Fibroblast of skin of left quadriceps (primary cell): Measurements from ENCODE around the gene KLHL7.

Experiments
- DNase-seq, 2 experiments: peaks; one replicate each; pipeline ENCODE4 v3.0.0-alpha.2; 2013; ENCODE audit warnings: low read depth in 2 of 2

Gene KLHL7, protein sequence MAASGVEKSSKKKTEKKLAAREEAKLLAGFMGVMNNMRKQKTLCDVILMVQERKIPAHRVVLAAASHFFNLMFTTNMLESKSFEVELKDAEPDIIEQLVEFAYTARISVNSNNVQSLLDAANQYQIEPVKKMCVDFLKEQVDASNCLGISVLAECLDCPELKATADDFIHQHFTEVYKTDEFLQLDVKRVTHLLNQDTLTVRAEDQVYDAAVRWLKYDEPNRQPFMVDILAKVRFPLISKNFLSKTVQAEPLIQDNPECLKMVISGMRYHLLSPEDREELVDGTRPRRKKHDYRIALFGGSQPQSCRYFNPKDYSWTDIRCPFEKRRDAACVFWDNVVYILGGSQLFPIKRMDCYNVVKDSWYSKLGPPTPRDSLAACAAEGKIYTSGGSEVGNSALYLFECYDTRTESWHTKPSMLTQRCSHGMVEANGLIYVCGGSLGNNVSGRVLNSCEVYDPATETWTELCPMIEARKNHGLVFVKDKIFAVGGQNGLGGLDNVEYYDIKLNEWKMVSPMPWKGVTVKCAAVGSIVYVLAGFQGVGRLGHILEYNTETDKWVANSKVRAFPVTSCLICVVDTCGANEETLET

DNA sequence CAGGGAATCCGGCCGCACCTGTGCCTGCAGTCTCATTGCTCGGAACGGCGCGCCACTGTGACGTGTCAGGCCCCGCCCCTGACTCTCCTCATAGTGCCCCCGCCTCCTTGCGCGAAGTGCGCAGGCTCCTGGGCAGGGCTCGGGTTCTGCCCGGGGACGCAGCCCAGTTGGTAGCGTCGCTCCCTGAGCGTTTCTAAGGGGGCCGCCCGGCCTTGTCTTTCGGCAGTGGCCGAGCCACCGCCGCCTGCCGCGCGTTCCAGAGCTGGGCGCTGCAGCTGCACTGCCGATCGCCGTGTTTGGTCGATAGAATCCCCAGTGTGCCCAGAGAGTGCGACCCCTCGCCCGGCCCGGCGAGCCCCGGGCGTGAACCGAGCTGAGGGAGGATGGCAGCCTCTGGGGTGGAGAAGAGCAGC, at the start of gene KLHL7:
Gene KLHL7 (plus strand): TSS at position 142 of the 413 bp plus-strand sequence. CDS start 242 bp downstream, at position 384.
- peak; percentile 74 to 76 for DNase-seq

DNA sequence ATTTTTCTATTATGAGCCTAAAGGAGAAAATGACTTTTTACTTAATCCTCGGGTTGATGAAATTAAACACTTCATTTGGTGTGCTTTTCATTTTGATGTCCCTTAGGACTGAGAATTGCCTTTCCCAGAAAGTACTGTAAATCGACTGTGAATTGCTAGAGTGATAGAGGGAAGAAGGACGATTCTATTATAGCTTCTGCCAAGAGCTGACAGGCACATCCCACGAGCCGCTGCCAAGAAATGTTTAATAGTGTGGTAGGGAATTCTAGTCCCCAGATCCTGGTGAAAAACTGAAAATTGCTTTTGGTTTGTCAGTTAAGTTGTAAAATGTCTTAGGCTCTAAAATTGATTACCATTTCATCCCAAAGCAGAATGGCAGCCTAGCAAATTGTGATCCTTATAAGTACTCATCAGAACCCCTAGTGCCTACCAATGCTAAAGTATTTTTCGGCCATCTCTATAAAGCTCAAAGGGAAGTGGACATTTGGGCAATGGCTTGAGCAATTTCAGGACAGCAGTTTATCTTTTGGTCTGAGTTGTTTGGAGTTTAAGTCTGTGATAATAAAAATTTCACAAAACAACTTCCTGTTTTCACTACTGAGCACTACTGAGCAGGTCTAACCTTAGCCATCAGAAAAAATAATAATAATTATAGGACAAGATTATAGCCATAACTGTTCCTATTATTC, 47.0 kb upstream of the KLHL7 start:
- DNase-seq, result no peak

DNA sequence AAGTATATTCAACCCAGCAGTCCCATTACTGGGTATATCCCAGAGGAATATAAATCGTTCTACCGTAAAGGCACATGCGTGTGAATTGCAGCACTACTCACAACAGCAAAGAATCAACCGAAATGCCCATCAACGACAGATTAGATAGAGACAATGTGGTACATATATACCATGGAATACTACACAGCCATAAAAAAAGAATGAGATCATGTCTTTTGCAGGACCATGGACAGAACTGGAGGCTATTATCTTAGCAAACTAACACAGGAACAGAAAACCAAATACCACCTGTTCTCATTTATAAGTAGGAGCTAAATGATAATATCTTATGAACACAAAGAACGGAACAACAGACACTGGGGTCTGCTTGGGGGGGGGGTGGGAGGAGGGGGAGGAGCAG, 44.3 kb upstream of the KLHL7 start:
- DNase-seq, result no peak

DNA sequence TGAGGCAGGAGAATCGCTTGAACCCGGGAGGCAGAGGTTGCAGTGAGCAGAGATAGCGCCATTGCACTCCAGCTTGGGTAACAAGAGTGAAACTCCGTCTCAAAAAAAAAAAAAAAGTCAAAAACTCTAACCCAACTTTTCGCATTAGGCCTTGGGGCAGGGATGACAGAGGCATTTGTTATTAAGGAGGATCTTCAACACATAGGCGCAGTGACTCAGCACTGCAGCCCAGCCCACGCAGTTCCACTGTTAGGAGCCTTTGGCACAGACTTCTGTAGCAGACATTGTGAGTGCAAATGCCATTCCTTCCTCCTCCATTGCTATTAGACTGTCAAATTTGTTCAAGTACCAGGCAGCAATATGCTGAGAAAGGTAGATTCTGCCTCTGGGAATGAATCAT, 43.1 kb upstream of the KLHL7 start:
- no peak for DNase-seq

DNA sequence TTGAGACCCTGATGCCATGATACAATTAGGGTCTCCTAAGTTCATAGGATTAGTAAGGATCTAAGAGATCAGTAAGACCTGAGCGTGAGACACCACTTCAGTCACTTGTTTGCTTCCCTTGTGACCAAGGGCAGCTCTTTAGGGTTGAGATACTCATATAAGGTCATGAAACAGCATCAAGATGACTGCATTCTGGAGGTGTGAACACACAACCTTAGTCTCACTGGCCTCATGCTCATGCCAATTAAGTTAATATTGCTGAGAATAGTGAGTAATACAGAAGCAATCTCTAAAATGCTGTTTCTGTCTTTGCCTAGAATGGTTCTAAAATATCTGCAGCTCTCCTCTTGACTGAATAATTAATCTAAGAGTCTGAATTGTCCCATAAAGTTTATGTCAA, 39.6 kb upstream of the KLHL7 start:
- peak; percentile 18 to 21 for DNase-seq

DNA sequence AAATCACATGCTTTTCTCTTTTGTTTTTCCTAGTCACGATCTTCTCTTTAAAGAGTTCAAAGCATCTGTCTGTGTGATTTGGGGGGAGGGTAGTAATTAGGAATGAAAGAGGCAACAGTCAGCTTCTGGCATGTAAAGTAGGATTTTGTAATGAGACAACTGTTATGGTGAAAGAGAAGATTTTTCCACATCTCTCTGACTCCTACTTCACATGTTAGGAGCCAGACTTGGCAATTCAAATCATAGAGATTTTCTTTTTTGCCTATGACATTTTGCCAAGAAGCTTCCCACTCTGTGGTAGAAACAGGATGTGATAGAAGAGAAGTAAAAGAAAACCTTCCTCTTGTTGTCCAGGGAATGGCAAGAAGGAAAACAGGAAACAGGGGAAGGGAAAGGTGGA, 38.3 kb upstream of the KLHL7 start:
- DNase-seq, result peak; percentile 26 to 39

DNA sequence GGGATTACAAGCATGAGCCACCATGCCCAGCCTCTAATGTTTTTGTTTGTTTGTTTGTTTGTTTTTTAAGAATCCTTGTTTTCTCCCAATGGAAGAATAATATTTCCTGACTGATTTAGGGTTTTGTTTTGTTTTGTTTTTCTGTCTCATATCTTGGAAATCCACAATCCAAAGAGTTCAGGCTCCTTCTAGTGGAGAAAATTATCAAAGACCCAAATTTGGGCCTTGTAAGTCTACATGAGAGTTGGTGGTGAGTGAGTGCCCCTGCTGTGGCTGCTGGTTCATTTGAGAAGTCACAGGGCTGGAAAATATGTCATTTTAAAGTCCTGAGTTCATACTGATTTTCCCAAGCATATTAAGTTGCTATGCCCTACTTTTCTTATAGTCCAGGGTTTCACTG, 33.5 kb upstream of the KLHL7 start:
- no peak for DNase-seq

DNA sequence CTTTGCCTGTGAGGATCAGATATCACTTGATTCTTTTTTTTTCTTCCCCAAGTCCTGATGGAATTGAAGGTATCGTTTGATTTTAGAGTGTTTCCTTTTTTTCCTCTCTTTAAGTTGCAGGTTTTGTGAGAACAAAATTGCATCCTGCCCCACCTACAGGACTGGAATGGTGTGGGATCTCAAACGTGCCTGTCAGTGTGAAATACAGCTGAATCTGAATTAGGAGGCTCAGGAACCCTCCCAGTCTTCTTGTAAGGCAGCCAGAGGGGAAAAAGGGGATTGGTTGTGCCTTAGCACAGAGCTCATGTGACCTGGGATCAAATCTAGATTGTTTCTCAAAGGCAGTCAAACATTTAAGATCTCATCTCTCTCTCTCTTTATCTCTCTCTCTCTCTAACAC, 32.7 kb upstream of the KLHL7 start:
- DNase-seq, result no peak

DNA sequence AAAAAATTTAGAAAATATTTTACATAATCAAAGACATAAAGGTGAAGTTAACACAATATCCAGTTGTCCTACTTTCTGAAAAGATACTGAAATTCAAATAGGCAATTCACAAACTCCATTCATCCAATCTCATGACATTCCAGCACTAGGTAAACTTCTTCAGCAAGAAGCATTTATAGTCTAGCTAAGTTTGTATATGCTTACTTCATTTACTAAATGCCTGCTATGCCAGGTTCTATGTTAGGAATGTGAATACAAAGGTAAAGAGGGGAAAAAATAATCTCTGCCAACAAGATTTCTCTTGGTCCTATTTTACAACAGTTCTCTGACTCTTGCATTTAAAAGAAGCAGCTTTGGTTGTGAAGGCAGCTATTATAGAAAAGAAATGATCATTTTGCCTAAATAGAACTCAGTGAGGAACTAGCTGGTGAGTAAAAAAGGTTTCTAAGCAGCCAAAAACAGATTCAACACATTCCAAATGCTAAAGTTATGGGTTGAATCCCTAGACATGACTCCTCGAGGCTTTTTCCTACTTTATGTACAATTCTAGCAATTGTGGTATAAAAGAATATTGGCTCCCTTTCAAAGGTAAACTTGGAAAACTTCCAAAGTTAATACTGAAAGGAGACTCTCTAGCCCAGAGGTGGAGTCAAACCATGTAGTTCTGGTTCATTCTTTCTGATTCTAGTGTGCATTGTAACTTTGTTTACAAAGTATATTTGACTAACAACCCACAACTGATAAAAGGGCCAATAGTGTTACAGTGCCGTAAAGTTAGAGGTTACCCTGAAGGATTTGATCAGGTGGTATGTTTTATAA, 30.9 kb upstream of the KLHL7 start:
- DNase-seq, result no peak

DNA sequence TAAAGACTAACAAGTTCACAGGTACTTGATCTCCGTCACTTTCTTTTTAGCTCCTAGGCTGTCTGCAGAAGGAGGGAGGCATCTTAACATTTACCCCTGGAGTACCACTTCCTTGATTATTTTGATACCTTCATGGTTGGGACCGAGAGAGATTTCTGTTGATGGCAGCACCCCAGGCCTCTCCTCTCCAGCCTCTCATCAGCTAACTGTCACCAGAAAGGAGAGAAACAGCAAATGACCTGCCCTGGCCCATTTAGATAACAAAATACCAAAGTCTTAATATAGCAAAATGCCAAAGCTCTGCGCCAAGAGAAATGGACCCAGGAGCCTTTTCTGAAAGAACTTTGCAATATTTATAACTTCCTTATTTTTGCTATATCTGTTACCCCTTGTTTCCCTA, 30.0 kb upstream of the KLHL7 start:
- DNase-seq, result no peak

DNA sequence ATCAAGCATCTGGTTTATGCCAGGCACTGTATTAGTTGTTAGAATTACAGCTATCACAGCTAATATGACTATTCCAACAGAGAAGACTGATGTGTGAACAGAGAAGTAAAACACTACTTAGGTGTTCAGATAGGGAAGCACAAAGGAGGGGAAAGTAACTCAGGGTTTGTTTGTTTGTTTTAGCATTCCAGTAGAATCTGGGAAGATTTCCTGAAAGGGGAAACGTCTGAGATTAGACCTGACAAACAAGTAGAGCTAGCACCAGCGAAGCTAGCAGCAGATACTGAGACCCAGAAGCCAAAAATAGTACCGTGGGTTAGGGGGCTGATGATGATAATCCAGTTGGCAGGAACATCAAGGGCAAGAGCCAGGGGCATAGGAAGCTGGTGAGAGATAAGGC, 28.8 kb upstream of the KLHL7 start:
- no peak for DNase-seq

DNA sequence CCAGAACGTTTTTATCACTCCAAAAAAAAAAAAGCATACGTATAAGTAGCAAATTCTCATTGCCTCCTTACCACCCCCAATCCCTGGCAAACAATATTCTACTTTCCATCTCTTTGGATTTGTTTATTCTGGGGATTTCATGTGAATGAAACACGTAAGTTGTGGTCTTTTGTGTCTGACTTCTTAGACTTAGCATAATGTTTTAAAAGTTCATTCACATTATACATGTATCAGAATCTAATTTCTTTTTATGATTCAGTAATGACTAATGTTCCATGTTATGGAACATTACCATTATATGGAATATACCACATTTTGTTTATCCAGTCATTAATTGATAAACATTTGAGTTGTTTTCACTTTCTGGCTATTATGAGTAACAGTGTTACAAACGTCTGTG, 12.5 kb upstream of the KLHL7 start:
- DNase-seq, result no peak

DNA sequence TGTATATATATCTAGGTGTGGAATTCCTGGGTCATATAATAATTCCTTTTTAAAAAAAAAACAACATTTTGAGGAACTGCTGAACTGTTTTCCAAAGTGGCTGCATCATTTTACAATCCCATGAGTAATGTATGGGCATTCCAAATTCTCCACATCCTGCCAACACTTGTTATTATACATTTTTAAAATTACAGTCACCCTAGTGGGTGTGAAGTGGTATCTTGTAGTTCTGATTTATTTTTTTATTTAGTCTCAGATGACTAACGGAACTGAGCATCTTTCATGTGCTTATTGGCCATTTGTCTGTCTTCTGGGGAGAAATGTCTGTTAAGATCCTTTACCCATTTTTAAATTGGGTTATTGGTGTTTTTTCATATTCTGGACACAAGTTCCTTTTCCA, 12.0 kb upstream of the KLHL7 start:
- DNase-seq, result peak in 1 of 2 experiments; percentile 27

DNA sequence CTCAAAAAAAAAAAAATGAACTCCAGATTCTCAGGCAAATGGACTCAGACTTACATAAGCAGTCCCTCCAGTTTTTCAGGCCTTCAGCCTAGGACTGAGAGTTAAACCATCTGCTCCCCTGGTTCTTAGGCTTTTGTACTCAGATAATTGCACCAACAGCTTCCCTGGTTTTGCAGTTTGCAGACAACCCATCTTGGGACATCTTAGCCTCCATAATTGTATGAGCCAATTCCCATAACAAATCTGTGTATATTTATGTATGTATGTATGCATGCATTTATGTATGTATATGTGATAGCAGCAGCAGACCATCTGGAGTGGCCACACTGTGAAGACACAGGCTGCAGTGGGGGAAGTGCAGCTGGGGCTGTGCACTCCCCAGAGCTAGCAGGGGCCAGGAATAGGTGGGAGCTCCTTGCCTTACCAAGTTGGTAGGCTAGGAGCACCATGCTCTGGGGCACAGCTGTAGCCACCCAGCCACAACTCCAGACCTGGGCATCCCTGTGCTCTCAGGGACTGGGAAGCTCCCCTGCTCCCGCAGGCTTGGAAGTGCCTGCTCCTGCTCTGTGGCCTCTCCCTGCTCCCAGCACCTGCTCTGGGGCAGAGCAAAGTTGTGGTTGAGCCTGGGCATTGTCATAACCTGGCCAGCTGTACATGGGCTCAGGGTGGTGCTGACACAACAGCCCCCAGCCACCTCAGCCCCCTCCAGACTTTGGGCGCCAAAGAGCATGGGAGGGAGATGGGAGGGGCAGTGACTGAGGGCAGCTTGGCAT, 8.9 kb upstream of the KLHL7 start:
- DNase-seq, result no peak

DNA sequence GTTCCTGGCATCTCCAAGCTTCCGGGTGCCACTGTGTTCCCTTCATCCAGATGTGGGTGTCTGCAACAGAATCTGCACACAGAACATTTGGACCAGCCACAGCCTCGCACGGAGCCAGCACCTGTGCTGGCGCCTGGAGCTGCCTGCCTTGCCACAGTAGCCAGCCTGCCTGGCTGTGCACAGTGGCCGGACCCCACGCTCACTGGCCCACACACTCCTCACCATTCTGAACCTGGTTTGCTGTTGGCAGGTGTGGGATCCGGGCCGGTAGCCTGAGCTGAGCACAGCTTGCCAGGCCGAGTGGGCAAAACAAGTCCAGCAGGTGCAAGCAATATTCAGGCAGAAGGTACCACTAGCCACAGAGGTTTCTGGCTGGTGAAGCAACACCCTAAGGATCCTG, 7.6 kb upstream of the KLHL7 start:
- DNase-seq, result no peak

DNA sequence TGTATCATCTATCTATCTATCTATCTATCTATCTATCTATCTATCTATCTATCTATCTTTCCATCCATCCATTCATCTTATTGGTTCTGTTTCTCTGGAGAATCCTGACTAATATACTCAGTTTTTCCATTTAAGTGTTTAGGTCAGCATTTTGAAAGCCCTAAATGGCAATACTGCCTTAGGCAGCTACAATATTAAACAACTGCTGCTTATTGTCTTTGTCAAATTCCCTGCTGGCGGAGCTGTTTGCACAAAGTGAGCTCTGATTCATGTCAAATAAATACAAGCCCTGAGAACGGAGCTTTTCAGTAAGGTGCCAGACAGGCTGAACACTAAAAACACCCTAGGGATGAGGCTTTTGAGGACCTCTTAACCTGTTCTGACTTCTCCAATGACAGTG, 7.1 kb upstream of the KLHL7 start:
- DNase-seq, result no peak

DNA sequence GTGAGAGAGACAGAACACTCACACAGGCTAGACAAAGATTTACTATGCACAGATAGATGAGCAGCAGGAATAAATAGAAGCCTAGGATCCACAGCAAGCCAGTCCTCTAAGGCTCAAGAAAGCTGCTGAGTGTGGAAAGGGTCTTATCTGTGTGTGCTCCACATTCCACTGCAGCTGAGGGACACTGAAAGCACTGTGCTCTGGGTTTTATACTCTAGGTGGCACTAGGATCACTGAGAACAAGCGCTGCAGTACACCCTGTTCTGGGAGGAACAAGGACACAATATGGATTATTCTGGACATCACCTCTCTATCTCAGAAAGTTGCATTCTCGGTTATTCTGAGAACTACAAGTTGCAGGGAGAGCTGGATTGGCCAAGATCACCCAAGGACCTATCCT, 4.9 kb upstream of the KLHL7 start:
- no peak for DNase-seq

DNA sequence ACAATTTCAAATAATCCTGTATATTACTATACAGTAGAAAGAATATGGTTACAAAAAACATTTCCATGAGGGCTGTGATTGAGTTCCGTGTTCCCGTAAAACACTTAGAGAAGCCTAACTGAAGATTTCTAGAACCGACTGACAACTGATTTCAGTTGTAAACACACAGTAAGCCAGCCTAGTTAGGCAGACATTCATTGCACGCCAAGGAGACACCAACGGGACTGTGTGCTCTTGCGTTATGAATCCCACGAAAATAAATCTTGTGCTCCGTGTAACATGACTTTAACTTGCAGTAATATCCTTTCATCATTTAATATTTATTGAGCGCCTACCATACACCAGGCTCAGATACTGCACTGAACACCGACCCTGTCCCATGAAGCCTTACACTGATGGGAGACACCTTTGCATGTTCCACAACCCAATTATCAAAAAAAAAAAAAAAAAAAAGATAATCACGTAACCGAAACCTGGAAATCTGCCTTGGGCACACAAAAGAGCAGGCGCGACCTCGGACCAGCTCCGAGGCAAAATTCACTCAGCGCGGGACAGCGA, 420 bp upstream of the KLHL7 start:
- no peak for DNase-seq

DNA sequence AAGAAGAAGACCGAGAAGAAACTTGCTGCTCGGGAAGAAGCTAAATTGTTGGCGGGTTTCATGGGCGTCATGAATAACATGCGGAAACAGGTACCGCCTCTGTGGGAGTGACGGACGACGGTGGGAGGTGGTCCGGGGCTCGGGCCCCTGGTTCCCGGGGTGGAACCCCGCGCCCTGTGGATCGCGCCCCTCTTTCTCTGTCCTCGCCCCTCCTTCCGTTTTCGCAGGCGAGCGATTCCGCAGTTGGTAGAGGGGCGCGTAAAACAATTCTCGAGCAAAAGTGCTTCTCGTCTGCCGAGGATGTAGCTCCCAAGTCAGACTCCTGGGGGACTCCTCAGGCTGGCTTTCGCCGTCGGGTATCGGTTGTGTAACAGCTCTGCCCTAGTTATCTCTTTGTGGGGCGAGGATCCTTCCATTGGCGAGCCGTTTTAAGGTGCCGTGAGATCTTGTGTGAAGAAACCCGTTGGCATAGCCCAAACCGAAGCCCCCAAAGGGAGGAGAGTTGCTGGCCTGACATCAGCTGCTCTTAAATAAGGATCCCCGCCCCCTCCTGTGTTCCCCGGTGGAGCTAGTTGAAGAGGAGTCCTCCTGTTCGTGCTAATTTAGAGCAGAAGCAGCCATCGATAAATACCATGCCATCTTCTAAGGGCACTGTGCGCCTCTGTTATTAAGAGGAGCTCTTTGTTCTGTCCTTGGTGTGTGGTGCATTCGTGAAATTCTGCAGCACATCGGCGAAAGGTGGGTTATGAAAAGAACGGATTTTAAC, 655 bp downstream of the KLHL7 start:
- no peak for DNase-seq
